Measurements from ENCODE around the gene CPSF4.
"Not testable (repeated sequence)": the region's sequence is repeated elsewhere in the genome, so short reads cannot be mapped to it uniquely, and the experiment has no call there.

The CPSF4 gene

GRCh38 chr7:99500637-99501009 is 61.9 kb downstream of the CPSF4 start:
- Histone ChIP-seq H3K4me3 (ENCODE audit: low read depth, low read length) (peak overlapping the region; percentile 91), H3K9me3 (ENCODE audit: control insufficient read depth, insufficient read depth, low read length) (no peaks in the 10 kb centered on the region), H3K4me1 (ENCODE audit: control insufficient read depth, insufficient read depth, low read length) (no peaks in the 10 kb centered on the region), H3K36me3 (ENCODE audit: control insufficient read depth, insufficient read depth, low read length) (peaks cover 4% of the 10 kb centered on the region), H3K9ac (ENCODE audit: low read depth, low read length) (no peak overlapping the region), H3K27me3 (ENCODE audit: control insufficient read depth, insufficient read depth, low read length) (no peaks in the 10 kb centered on the region)

- H3K36me3 ChIP-seq (ENCODE audit: control insufficient read depth, insufficient read depth, low read length); H3K9me3 ChIP-seq (ENCODE audit: control insufficient read depth, insufficient read depth, low read length); H3K9ac ChIP-seq (ENCODE audit: low read depth, low read length); H3K27me3 ChIP-seq (ENCODE audit: control insufficient read depth, insufficient read depth, low read length); H3K4me1 ChIP-seq (ENCODE audit: control insufficient read depth, insufficient read depth, low read length); H3K4me3 ChIP-seq (ENCODE audit: low read depth, low read length): not testable (repeated sequence)
Observed at GRCh38 chr7:99501236-99501635, 62.5 kb downstream of the CPSF4 start.

- Histone ChIP-seq H3K9me3 (ENCODE audit: control insufficient read depth, insufficient read depth, low read length) (no peaks in the 10 kb centered on the region), H3K36me3 (ENCODE audit: control insufficient read depth, insufficient read depth, low read length) (no peaks in the 10 kb centered on the region), H3K4me3 (ENCODE audit: low read depth, low read length) (peak overlapping the region; percentile 98), H3K27me3 (ENCODE audit: control insufficient read depth, insufficient read depth, low read length) (no peaks in the 10 kb centered on the region), H3K9ac (ENCODE audit: low read depth, low read length) (no peak overlapping the region), H3K4me1 (ENCODE audit: control insufficient read depth, insufficient read depth, low read length) (no peaks in the 10 kb centered on the region)
Observed at GRCh38 chr7:99504281-99504602, 65.5 kb downstream of the CPSF4 start.

GRCh38 chr7:99504603-99505323 is 66.0 kb downstream of the CPSF4 start, which contains the start of gene ZKSCAN5:
TSS of gene ZKSCAN5 (plus strand) at chr7:99504662. CDS start at chr7:99506045, 1,383 bp downstream.
- Histone ChIP-seq H3K4me3 (ENCODE audit: low read depth, low read length) (peak within 1 kb of the TSS; percentile 98), H3K27me3 (ENCODE audit: control insufficient read depth, insufficient read depth, low read length) (no peaks in the 10 kb centered on the region), H3K36me3 (ENCODE audit: control insufficient read depth, insufficient read depth, low read length) (no peaks in the 10 kb centered on the region), H3K9me3 (ENCODE audit: control insufficient read depth, insufficient read depth, low read length) (no peaks in the 10 kb centered on the region), H3K9ac (ENCODE audit: low read depth, low read length) (peak within 1 kb of the TSS; percentile 81), H3K4me1 (ENCODE audit: control insufficient read depth, insufficient read depth, low read length) (no peaks in the 10 kb centered on the region)

GRCh38 chr7:99505324-99505662 is 66.5 kb downstream of the CPSF4 start:
- H3K4me3 ChIP-seq (ENCODE audit: low read depth, low read length) = peak overlapping the region; percentile 98
- H3K4me1 ChIP-seq (ENCODE audit: control insufficient read depth, insufficient read depth, low read length) = no peaks in the 10 kb centered on the region
- H3K9me3 ChIP-seq (ENCODE audit: control insufficient read depth, insufficient read depth, low read length) = no peaks in the 10 kb centered on the region
- H3K27me3 ChIP-seq (ENCODE audit: control insufficient read depth, insufficient read depth, low read length) = no peaks in the 10 kb centered on the region
- no peaks in the 10 kb centered on the region for H3K36me3 ChIP-seq (ENCODE audit: control insufficient read depth, insufficient read depth, low read length)
- H3K9ac ChIP-seq (ENCODE audit: low read depth, low read length) = peak overlapping the region; percentile 81
